IPS-18c (cell line): ENCODE results near the gene DNAJC16.

ENCODE experiments used
- H3K4me3 ChIP-seq: 2 replicates; pipeline ENCODE4 v1.7.0; 2013; ENCODE audit warnings: low read depth, mild to moderate bottlenecking, low read length, moderate library complexity; ENCODE audit not compliant: insufficient read depth
- H3K9me3 ChIP-seq: one replicate; pipeline ENCODE4 v1.6.1; 2013; ENCODE audit warnings: mild to moderate bottlenecking, low read length, moderate library complexity; ENCODE audit not compliant: control insufficient read depth, insufficient read depth

DNAJC16 gene

GRCh38 chr1:15621975-15622374 lies 95.3 kb downstream of the DNAJC16 start:
- H3K4me3 ChIP-seq, result no peak overlapping the region
- no peaks in the 10 kb centered on the region for H3K9me3 ChIP-seq

- no peak overlapping the region for H3K4me3 ChIP-seq
- H3K9me3 ChIP-seq, result no peaks in the 10 kb centered on the region
Measured at GRCh38 chr1:15622712-15623373, 96.2 kb downstream of the DNAJC16 start.

- no peaks in the 10 kb centered on the region for H3K9me3 ChIP-seq
Measured at GRCh38 chr1:15623435-15623834, 96.8 kb downstream of the DNAJC16 start.

GRCh38 chr1:15624133-15624714 lies 97.6 kb downstream of the DNAJC16 start:
- Histone ChIP-seq H3K4me3 (no peak overlapping the region), H3K9me3 (no peaks in the 10 kb centered on the region)

More at GRCh38 chr1:15623435-15623834, 96.8 kb downstream of the DNAJC16 start:
- H3K4me3 ChIP-seq, result no peak overlapping the region

GRCh38 chr1:15625056-15625917 lies 98.6 kb downstream of the DNAJC16 start:
- Histone ChIP-seq H3K4me3 (no peak overlapping the region), H3K9me3 (no peaks in the 10 kb centered on the region)
